ENCODE data around the gene MECR.

The MECR gene

GRCh38 chr1:29183287-29183686 lies 47.4 kb downstream of the MECR start:
- no peaks in the 10 kb centered on the region for H3K27me3 ChIP-seq (ENCODE audit: control insufficient read depth in 1 of 2, insufficient read depth in 2 of 2, low read length in 2 of 2)
- H3K36me3 ChIP-seq (ENCODE audit: control insufficient read depth in 2 of 2, insufficient read depth in 2 of 2, low read length in 2 of 2), result peaks cover 0 to 3% of the 10 kb centered on the region in 2 donors
- no peak overlapping the region for H3K27ac ChIP-seq (ENCODE audit: low read length)
- peaks cover 13% of the 10 kb centered on the region for H3K4me1 ChIP-seq (ENCODE audit: control insufficient read depth, insufficient read depth, low read length)
- H3K9ac ChIP-seq (ENCODE audit: low read length in 2 of 2), result no peak overlapping the region
- H3K4me3 ChIP-seq (ENCODE audit: low read length in 2 of 2), result no peak overlapping the region
- H3K9me3 ChIP-seq (ENCODE audit: control insufficient read depth in 2 of 2, low read length in 2 of 2), result no peaks in the 10 kb centered on the region

GRCh38 chr1:29181413-29182225 lies 49.1 kb downstream of the MECR start, which contains the start of gene SRSF4:
Gene SRSF4 (minus strand): TSS chr1:29181900. CDS start chr1:29181752, 148 bp downstream.
- H3K27me3 ChIP-seq (ENCODE audit: control insufficient read depth in 1 of 2, insufficient read depth in 2 of 2, low read length in 2 of 2), result no peaks in the 10 kb centered on the region
- peak within 1 kb of the TSS; percentile 91 for H3K4me3 ChIP-seq (ENCODE audit: low read length in 2 of 2)
- no peaks in the 10 kb centered on the region for H3K9me3 ChIP-seq (ENCODE audit: control insufficient read depth in 2 of 2, low read length in 2 of 2)
- H3K27ac ChIP-seq (ENCODE audit: low read length), result peak within 1 kb of the TSS; percentile 99
- peaks cover 0 to 3% of the 10 kb centered on the region in 2 donors for H3K36me3 ChIP-seq (ENCODE audit: control insufficient read depth in 2 of 2, insufficient read depth in 2 of 2, low read length in 2 of 2)
- peak within 1 kb of the TSS; percentile 98 to 99 for H3K9ac ChIP-seq (ENCODE audit: low read length in 2 of 2)
- peaks cover 13% of the 10 kb centered on the region for H3K4me1 ChIP-seq (ENCODE audit: control insufficient read depth, insufficient read depth, low read length)

DNA sequence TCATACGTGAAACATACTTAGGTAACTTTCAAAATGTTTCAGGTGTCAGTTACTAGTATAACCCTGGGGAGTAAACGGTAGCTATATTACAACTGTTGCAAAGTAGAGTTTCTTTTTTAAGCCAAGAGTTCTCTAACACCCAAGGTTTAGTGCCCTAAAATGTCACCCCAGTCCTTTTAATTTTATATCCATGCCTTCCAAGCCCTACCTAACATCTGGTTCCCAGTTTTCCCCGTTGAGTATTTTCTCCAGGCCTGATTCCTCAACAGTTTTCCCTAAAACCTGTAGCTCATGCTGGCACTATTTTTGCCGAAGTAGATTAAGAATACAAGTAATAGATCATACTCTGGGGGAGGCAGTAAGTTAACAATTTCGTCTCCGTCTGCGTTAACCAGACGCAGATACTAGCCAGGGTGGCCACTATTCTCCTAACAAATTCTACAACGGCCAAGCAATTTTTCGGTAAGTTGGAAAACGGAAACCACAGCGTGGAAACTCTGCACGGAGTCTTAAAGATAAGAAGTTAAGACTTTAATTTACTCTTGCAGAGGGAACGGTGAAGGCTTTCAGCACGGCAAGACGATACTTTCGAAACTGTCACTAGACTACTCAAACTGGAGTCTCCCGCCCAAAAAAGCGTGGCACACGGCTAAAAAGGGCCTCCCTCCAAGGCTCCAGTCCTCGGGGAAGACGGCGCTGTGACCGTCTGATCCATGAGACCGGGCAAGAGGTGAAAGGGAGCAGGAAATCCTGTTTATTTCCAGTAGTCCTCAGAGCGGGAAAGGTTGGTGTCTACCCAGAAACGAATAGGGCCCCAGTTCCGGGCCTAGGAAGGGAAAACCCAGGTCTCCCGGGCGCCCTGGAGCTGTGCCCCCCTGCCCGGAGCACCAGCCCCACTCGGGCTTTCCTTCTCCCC lies 50.0 kb downstream of the MECR start:
- H3K9ac ChIP-seq (ENCODE audit: low read length in 2 of 2), result peak overlapping the region; percentile 98 to 99
- peaks cover 0 to 3% of the 10 kb centered on the region in 2 donors for H3K36me3 ChIP-seq (ENCODE audit: control insufficient read depth in 2 of 2, insufficient read depth in 2 of 2, low read length in 2 of 2)
- peaks cover 13% of the 10 kb centered on the region for H3K4me1 ChIP-seq (ENCODE audit: control insufficient read depth, insufficient read depth, low read length)

GRCh38 chr1:29179641-29180184 lies 51.0 kb downstream of the MECR start:
- Histone ChIP-seq H3K27ac (ENCODE audit: low read length) (no peak overlapping the region), H3K27me3 (ENCODE audit: control insufficient read depth in 1 of 2, insufficient read depth in 2 of 2, low read length in 2 of 2) (no peaks in the 10 kb centered on the region), H3K36me3 (ENCODE audit: control insufficient read depth in 2 of 2, insufficient read depth in 2 of 2, low read length in 2 of 2) (peaks cover 0 to 3% of the 10 kb centered on the region in 2 donors), H3K9me3 (ENCODE audit: control insufficient read depth in 2 of 2, low read length in 2 of 2) (no peaks in the 10 kb centered on the region), H3K4me1 (ENCODE audit: control insufficient read depth, insufficient read depth, low read length) (peaks cover 13% of the 10 kb centered on the region), H3K4me3 (ENCODE audit: low read length in 2 of 2) (peak overlapping the region; percentile 91), H3K9ac (ENCODE audit: low read length in 2 of 2) (peak overlapping the region in 1 of 2 donors; percentile 98)

More for the DNA sequence above, 50.0 kb downstream of the MECR start:
- Histone ChIP-seq H3K9me3 (ENCODE audit: control insufficient read depth in 2 of 2, low read length in 2 of 2) (no peaks in the 10 kb centered on the region), H3K27ac (ENCODE audit: low read length) (peak overlapping the region; percentile 99), H3K27me3 (ENCODE audit: control insufficient read depth in 1 of 2, insufficient read depth in 2 of 2, low read length in 2 of 2) (no peaks in the 10 kb centered on the region), H3K4me3 (ENCODE audit: low read length in 2 of 2) (peak overlapping the region; percentile 91)

- H3K4me1 ChIP-seq (ENCODE audit: control insufficient read depth, insufficient read depth, low read length), result peaks cover 13% of the 10 kb centered on the region
- H3K9ac ChIP-seq (ENCODE audit: low read length in 2 of 2), result no peak overlapping the region
- H3K4me3 ChIP-seq (ENCODE audit: low read length in 2 of 2), result no peak overlapping the region
- H3K27me3 ChIP-seq (ENCODE audit: control insufficient read depth in 1 of 2, insufficient read depth in 2 of 2, low read length in 2 of 2), result no peaks in the 10 kb centered on the region
- peaks cover 0 to 3% of the 10 kb centered on the region in 2 donors for H3K36me3 ChIP-seq (ENCODE audit: control insufficient read depth in 2 of 2, insufficient read depth in 2 of 2, low read length in 2 of 2)
- no peaks in the 10 kb centered on the region for H3K9me3 ChIP-seq (ENCODE audit: control insufficient read depth in 2 of 2, low read length in 2 of 2)
- H3K27ac ChIP-seq (ENCODE audit: low read length), result no peak overlapping the region
Measured at GRCh38 chr1:29177022-29177705, 53.6 kb downstream of the MECR start.

DNA sequence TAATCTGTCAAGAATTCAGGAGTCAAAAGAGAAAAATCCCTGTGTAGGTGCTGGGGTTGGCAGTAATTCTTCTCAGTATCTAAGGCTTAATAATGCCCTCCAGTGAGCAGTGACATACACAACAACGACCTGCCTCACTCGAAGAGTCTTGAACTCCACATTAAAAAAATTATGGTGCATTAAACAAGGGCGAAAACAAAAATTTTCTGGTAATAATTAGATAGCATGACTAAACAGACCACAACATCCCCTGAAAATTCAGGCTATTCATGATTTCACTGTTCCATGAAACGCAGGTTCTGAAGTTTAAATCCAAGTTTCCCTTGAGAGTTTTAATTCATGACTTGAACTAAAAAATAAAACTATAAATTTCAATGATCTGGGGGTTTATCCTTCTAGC lies 54.2 kb downstream of the MECR start:
- Histone ChIP-seq H3K4me3 (ENCODE audit: low read length in 2 of 2) (no peak overlapping the region), H3K9me3 (ENCODE audit: control insufficient read depth in 2 of 2, low read length in 2 of 2) (no peaks in the 10 kb centered on the region), H3K36me3 (ENCODE audit: control insufficient read depth in 2 of 2, insufficient read depth in 2 of 2, low read length in 2 of 2) (peaks cover 0 to 3% of the 10 kb centered on the region in 2 donors), H3K27ac (ENCODE audit: low read length) (no peak overlapping the region), H3K4me1 (ENCODE audit: control insufficient read depth, insufficient read depth, low read length) (peaks cover 13% of the 10 kb centered on the region), H3K9ac (ENCODE audit: low read length in 2 of 2) (no peak overlapping the region), H3K27me3 (ENCODE audit: control insufficient read depth in 1 of 2, insufficient read depth in 2 of 2, low read length in 2 of 2) (no peaks in the 10 kb centered on the region)

- no peak overlapping the region for H3K27ac ChIP-seq (ENCODE audit: low read length)
- no peak overlapping the region for H3K4me3 ChIP-seq (ENCODE audit: low read length in 2 of 2)
- H3K36me3 ChIP-seq (ENCODE audit: control insufficient read depth in 2 of 2, insufficient read depth in 2 of 2, low read length in 2 of 2), result peaks cover 2 to 5% of the 10 kb centered on the region in 2 donors
- no peak overlapping the region for H3K9ac ChIP-seq (ENCODE audit: low read length in 2 of 2)
- H3K27me3 ChIP-seq (ENCODE audit: control insufficient read depth in 1 of 2, insufficient read depth in 2 of 2, low read length in 2 of 2), result no peaks in the 10 kb centered on the region
- H3K4me1 ChIP-seq (ENCODE audit: control insufficient read depth, insufficient read depth, low read length), result no peaks in the 10 kb centered on the region
- no peaks in the 10 kb centered on the region for H3K9me3 ChIP-seq (ENCODE audit: control insufficient read depth in 2 of 2, low read length in 2 of 2)
Measured at GRCh38 chr1:29172415-29172939, 58.3 kb downstream of the MECR start.

DNA sequence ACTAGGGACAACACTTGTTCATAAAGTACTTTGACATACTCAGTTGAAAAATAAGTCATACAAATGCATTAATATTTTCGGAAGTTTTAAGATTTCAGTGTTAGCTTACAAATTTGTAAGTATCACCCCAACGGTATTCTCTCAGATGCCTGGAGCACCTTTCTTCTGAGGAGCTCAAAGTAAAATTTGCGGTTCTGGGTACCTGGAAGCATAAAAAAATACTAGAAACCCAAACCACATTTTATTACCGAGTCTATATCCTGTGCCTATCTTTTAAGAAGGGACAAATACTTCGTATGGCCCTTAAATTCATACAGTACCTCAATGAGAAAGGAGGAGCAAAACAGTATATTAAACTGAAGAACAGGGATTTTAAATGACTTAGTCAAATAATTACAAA lies 59.2 kb downstream of the MECR start:
- no peak overlapping the region for H3K9ac ChIP-seq (ENCODE audit: low read length in 2 of 2)
- peak overlapping the region in 1 of 2 donors; percentile 13 for H3K4me3 ChIP-seq (ENCODE audit: low read length in 2 of 2)
- H3K4me1 ChIP-seq (ENCODE audit: control insufficient read depth, insufficient read depth, low read length), result peaks cover under 1% of the 10 kb centered on the region
- peaks cover 7 to 8% of the 10 kb centered on the region in 2 donors for H3K36me3 ChIP-seq (ENCODE audit: control insufficient read depth in 2 of 2, insufficient read depth in 2 of 2, low read length in 2 of 2)
- no peak overlapping the region for H3K27ac ChIP-seq (ENCODE audit: low read length)
- H3K9me3 ChIP-seq (ENCODE audit: control insufficient read depth in 2 of 2, low read length in 2 of 2), result no peaks in the 10 kb centered on the region
- no peaks in the 10 kb centered on the region for H3K27me3 ChIP-seq (ENCODE audit: control insufficient read depth in 1 of 2, insufficient read depth in 2 of 2, low read length in 2 of 2)

DNA sequence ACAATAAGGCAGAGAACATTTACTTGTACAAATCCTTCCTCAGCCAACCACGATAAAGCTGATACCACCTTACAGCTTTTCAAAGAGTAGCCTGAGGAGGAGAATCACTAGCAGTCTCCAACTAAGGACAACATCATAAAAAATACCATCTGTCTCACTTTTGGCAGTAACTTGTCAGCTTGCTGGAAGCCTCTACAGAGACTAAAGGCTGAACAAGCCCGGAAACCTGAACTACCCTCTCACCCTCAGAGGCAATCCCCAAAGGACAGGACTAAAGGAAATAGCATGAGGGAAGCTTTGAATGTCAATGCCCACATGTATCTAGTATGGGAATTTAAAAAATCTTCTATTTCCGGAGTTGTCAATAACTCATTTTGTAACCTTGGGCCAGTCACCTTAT lies 59.6 kb downstream of the MECR start:
- Histone ChIP-seq H3K27me3 (ENCODE audit: control insufficient read depth in 1 of 2, insufficient read depth in 2 of 2, low read length in 2 of 2) (no peaks in the 10 kb centered on the region), H3K9me3 (ENCODE audit: control insufficient read depth in 2 of 2, low read length in 2 of 2) (no peaks in the 10 kb centered on the region), H3K9ac (ENCODE audit: low read length in 2 of 2) (no peak overlapping the region), H3K27ac (ENCODE audit: low read length) (no peak overlapping the region), H3K4me1 (ENCODE audit: control insufficient read depth, insufficient read depth, low read length) (peaks cover 4% of the 10 kb centered on the region), H3K4me3 (ENCODE audit: low read length in 2 of 2) (peak overlapping the region in 1 of 2 donors; percentile 13), H3K36me3 (ENCODE audit: control insufficient read depth in 2 of 2, insufficient read depth in 2 of 2, low read length in 2 of 2) (peaks cover 12% of the 10 kb centered on the region in 2 donors)

DNA sequence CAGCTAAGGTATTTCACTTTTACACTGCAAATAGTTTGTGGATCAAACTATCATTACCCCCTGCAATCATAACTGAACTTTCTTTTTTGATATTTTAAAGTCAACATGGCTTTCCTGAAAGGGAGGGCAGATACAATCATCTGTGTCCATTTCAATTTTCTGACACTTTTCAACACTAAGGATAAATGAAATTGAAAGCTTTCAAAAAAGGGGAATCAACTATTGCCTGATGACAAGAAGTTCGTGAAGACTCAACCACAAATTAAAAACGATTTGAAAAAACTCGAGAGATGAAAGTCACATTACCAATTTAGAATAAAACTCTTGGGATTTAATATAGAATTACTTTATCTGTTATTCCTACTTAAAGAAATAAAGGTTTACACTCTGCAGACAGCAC lies 60.8 kb downstream of the MECR start:
- Histone ChIP-seq H3K9me3 (ENCODE audit: control insufficient read depth in 2 of 2, low read length in 2 of 2) (no peaks in the 10 kb centered on the region), H3K4me1 (ENCODE audit: control insufficient read depth, insufficient read depth, low read length) (peaks cover 4% of the 10 kb centered on the region), H3K27ac (ENCODE audit: low read length) (no peak overlapping the region), H3K36me3 (ENCODE audit: control insufficient read depth in 2 of 2, insufficient read depth in 2 of 2, low read length in 2 of 2) (peaks cover 19 to 21% of the 10 kb centered on the region in 2 donors), H3K4me3 (ENCODE audit: low read length in 2 of 2) (no peak overlapping the region), H3K9ac (ENCODE audit: low read length in 2 of 2) (no peak overlapping the region), H3K27me3 (ENCODE audit: control insufficient read depth in 1 of 2, insufficient read depth in 2 of 2, low read length in 2 of 2) (no peaks in the 10 kb centered on the region)

Data from stomach smooth muscle (tissue), 2 donors.